ENCODE measurements around the gene TBC1D10A.

Gene TBC1D10A

DNA sequence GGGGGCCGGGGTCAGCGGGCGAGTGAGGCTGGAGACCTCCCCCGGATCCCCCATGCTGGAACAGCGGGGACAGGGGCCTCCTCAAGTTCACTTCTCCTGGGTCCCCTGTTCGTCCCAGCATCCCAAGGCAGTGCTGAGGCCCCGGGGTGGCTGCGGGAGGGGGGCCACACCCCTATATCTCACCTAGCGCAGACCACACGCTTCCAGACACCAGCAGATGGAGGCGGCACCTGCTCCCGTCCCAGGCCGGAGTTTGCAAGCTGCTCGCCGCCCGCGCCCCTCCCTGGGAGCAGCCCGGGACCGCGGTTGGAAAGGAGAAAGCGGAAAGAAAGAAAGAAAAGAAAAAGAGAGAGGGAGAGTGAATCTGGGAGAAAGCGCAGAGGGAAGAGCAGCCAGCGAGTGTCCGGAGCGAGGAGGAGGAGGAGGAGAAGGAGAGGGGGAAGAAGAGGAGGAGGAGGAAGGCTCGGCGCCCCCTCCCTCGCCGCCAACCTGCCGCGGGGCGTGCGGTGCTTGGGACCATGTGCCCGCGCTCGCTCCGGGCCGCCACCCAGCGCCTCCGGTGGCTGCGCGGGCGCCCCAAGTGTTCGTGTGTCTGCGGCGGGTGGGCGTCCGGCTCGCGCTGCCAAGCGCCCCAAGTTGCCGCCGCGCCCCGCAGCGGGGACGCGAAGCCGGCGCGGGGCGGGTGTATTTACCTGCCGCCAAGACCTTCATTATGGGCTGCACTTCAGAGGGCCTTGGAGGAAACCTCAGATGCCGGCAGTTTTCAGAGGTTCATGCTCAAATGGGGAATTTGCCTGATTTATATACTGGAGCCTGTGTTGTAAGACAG is 80.5 kb downstream of the TBC1D10A start, which contains the start of gene LIF (continued):
- TF ChIP-seq KLF7 (tag by site-specific recombination; IDR thresholded peaks at IDR 0.05; ENCODE audit: borderline replicate concordance) (no peak), ZNF654 (tag by site-specific recombination; IDR thresholded peaks at IDR 0.05; ENCODE audit: low read depth) (no peak), ZNF404 (tag by site-specific recombination; IDR thresholded peaks at IDR 0.05) (no peak), ZNF658 (tag by site-specific recombination; IDR thresholded peaks at IDR 0.05) (no peak), HOXA7 (CRISPR knock-in tag; IDR thresholded peaks at IDR 0.05; ENCODE audit: borderline replicate concordance) (no peak), GLIS2 (tag by site-specific recombination; IDR thresholded peaks at IDR 0.05) (peak; percentile 91), ZNF221 (tag by site-specific recombination; IDR thresholded peaks at IDR 0.05; ENCODE audit: borderline replicate concordance) (no peak), ZNF791 (tag by site-specific recombination; IDR thresholded peaks at IDR 0.05) (no peak), ZNF561 (tag by site-specific recombination; IDR thresholded peaks at IDR 0.05; ENCODE audit: borderline replicate concordance) (peak; percentile 33; the same call in 1 of the 2 replicates), KLF8 (tag by site-specific recombination; IDR thresholded peaks at IDR 0.05) (peak; percentile 91), ZNF394 (tag by site-specific recombination; IDR thresholded peaks at IDR 0.05; ENCODE audit: borderline replicate concordance) (peak; percentile 64; the same call in 1 of the 2 replicates), KLF1 (tag by site-specific recombination; IDR thresholded peaks at IDR 0.05) (peak; percentile 72), ZNF335 (tag by site-specific recombination; conservative IDR thresholded peaks at IDR 0.05) (peak; percentile 72), ZNF530 (tag by site-specific recombination; IDR thresholded peaks at IDR 0.05; ENCODE audit: low read depth) (no peak), ZNF184 (tag by site-specific recombination; IDR thresholded peaks at IDR 0.05) (peak; percentile 51; the same call in 1 of the 2 replicates), RBAK (tag by site-specific recombination; IDR thresholded peaks at IDR 0.05) (no peak), ZSCAN30 (tag by site-specific recombination; IDR thresholded peaks at IDR 0.05) (peak; percentile 54; the same call in 1 of the 2 replicates), ZNF830 (tag by site-specific recombination; IDR thresholded peaks at IDR 0.05; ENCODE audit: low read depth) (no peak), WT1 (tag by site-specific recombination; IDR thresholded peaks at IDR 0.05) (peak; percentile 47; the same call in 1 of the 2 replicates), ZIC2 (tag by site-specific recombination; IDR thresholded peaks at IDR 0.05) (peak; percentile 85), HOXC10 (CRISPR knock-in tag; IDR thresholded peaks at IDR 0.05) (no peak), ZNF133 (tag by site-specific recombination; IDR thresholded peaks at IDR 0.05) (no peak), SALL2 (tag by site-specific recombination; IDR thresholded peaks at IDR 0.05; ENCODE audit: borderline replicate concordance) (no peak), BCL11B (tag by site-specific recombination; IDR thresholded peaks at IDR 0.05; ENCODE audit: low read depth) (no peak), ZFHX2 (tag by site-specific recombination; conservative IDR thresholded peaks at IDR 0.05) (peak; percentile 96)
- TF ChIP-seq, protein P1, sequence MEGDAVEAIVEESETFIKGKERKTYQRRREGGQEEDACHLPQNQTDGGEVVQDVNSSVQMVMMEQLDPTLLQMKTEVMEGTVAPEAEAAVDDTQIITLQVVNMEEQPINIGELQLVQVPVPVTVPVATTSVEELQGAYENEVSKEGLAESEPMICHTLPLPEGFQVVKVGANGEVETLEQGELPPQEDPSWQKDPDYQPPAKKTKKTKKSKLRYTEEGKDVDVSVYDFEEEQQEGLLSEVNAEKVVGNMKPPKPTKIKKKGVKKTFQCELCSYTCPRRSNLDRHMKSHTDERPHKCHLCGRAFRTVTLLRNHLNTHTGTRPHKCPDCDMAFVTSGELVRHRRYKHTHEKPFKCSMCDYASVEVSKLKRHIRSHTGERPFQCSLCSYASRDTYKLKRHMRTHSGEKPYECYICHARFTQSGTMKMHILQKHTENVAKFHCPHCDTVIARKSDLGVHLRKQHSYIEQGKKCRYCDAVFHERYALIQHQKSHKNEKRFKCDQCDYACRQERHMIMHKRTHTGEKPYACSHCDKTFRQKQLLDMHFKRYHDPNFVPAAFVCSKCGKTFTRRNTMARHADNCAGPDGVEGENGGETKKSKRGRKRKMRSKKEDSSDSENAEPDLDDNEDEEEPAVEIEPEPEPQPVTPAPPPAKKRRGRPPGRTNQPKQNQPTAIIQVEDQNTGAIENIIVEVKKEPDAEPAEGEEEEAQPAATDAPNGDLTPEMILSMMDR (tag by site-specific recombination; IDR thresholded peaks at IDR 0.05), result peak; percentile 84
- TF ChIP-seq, protein P2, sequence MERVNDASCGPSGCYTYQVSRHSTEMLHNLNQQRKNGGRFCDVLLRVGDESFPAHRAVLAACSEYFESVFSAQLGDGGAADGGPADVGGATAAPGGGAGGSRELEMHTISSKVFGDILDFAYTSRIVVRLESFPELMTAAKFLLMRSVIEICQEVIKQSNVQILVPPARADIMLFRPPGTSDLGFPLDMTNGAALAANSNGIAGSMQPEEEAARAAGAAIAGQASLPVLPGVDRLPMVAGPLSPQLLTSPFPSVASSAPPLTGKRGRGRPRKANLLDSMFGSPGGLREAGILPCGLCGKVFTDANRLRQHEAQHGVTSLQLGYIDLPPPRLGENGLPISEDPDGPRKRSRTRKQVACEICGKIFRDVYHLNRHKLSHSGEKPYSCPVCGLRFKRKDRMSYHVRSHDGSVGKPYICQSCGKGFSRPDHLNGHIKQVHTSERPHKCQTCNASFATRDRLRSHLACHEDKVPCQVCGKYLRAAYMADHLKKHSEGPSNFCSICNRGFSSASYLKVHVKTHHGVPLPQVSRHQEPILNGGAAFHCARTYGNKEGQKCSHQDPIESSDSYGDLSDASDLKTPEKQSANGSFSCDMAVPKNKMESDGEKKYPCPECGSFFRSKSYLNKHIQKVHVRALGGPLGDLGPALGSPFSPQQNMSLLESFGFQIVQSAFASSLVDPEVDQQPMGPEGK (tag by site-specific recombination; IDR thresholded peaks at IDR 0.05), result peak; percentile 96
- TF ChIP-seq, protein P3, sequence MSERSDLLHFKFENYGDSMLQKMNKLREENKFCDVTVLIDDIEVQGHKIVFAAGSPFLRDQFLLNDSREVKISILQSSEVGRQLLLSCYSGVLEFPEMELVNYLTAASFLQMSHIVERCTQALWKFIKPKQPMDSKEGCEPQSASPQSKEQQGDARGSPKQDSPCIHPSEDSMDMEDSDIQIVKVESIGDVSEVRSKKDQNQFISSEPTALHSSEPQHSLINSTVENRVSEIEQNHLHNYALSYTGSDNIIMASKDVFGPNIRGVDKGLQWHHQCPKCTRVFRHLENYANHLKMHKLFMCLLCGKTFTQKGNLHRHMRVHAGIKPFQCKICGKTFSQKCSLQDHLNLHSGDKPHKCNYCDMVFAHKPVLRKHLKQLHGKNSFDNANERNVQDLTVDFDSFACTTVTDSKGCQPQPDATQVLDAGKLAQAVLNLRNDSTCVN (tag by site-specific recombination; optimal IDR thresholded peaks at IDR 0.05), result peak; percentile 93
- TF ChIP-seq, protein P4, sequence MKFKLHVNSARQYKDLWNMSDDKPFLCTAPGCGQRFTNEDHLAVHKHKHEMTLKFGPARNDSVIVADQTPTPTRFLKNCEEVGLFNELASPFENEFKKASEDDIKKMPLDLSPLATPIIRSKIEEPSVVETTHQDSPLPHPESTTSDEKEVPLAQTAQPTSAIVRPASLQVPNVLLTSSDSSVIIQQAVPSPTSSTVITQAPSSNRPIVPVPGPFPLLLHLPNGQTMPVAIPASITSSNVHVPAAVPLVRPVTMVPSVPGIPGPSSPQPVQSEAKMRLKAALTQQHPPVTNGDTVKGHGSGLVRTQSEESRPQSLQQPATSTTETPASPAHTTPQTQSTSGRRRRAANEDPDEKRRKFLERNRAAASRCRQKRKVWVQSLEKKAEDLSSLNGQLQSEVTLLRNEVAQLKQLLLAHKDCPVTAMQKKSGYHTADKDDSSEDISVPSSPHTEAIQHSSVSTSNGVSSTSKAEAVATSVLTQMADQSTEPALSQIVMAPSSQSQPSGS (tag by site-specific recombination; IDR thresholded peaks at IDR 0.05; ENCODE audit: low read depth), result no peak
- TF ChIP-seq, protein P5, sequence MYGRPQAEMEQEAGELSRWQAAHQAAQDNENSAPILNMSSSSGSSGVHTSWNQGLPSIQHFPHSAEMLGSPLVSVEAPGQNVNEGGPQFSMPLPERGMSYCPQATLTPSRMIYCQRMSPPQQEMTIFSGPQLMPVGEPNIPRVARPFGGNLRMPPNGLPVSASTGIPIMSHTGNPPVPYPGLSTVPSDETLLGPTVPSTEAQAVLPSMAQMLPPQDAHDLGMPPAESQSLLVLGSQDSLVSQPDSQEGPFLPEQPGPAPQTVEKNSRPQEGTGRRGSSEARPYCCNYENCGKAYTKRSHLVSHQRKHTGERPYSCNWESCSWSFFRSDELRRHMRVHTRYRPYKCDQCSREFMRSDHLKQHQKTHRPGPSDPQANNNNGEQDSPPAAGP (tag by site-specific recombination; IDR thresholded peaks at IDR 0.05), result peak; percentile 67
- TF ChIP-seq, protein P6, sequence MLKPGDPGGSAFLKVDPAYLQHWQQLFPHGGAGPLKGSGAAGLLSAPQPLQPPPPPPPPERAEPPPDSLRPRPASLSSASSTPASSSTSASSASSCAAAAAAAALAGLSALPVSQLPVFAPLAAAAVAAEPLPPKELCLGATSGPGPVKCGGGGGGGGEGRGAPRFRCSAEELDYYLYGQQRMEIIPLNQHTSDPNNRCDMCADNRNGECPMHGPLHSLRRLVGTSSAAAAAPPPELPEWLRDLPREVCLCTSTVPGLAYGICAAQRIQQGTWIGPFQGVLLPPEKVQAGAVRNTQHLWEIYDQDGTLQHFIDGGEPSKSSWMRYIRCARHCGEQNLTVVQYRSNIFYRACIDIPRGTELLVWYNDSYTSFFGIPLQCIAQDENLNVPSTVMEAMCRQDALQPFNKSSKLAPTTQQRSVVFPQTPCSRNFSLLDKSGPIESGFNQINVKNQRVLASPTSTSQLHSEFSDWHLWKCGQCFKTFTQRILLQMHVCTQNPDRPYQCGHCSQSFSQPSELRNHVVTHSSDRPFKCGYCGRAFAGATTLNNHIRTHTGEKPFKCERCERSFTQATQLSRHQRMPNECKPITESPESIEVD (tag by site-specific recombination; IDR thresholded peaks at IDR 0.05), result no peak
